Measurements from ENCODE around the gene ZCCHC14.

ZCCHC14 gene

DNA sequence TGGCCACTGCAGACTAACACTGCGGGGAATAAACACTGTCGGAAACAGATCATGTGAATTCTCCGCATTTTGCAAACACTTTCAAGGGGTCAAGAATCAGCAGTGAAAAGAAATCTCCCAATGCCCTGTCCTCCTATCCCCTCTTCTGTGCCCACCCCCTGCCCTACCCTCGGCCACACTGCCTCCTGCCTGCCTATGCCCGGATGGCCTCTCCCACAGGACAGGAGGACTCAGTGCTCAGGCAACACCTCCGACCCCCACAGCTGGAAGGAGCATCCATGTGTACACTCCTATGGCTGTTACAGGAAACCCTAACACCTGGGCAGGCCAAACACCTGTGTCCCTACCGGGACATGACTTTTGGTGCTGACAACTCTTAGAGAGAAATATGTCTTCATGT is 133.7 kb downstream of the ZCCHC14 start:
- TF ChIP-seq, protein P1, sequence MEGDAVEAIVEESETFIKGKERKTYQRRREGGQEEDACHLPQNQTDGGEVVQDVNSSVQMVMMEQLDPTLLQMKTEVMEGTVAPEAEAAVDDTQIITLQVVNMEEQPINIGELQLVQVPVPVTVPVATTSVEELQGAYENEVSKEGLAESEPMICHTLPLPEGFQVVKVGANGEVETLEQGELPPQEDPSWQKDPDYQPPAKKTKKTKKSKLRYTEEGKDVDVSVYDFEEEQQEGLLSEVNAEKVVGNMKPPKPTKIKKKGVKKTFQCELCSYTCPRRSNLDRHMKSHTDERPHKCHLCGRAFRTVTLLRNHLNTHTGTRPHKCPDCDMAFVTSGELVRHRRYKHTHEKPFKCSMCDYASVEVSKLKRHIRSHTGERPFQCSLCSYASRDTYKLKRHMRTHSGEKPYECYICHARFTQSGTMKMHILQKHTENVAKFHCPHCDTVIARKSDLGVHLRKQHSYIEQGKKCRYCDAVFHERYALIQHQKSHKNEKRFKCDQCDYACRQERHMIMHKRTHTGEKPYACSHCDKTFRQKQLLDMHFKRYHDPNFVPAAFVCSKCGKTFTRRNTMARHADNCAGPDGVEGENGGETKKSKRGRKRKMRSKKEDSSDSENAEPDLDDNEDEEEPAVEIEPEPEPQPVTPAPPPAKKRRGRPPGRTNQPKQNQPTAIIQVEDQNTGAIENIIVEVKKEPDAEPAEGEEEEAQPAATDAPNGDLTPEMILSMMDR (IDR thresholded peaks at IDR 0.05; ENCODE audit: control insufficient read depth, insufficient read depth, low read depth, low read length, missing control alignments), result no peak
- DNase-seq (ENCODE audit: low read depth), result no peak
- H3K4me3 ChIP-seq (ENCODE audit: control insufficient read depth, low read depth, low read length), result no peak overlapping the region

DNA sequence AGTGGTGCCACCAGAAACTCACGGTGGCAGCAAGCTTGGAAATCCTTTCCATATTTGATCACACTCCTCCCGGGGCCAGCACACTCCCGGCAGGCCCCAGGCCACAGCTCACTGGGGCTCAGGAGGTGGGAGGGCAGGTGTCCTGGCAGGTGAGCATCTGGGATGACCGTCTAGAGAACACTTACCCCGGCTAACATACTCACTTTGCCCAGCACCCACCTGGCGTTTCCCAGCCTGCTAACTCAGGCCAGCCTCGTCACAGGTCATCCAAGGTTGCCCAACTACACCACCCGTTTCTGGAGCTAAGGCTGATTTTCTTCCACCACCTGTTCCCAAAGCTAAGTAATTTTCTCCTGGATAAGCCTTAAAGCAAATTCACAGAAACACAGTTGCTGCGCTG is 134.1 kb downstream of the ZCCHC14 start:
- TF ChIP-seq, protein P1 (IDR thresholded peaks at IDR 0.05; ENCODE audit: control insufficient read depth, insufficient read depth, low read depth, low read length, missing control alignments), result no peak
- no peak for DNase-seq (ENCODE audit: low read depth)
- H3K4me3 ChIP-seq (ENCODE audit: control insufficient read depth, low read depth, low read length), result no peak overlapping the region

DNA sequence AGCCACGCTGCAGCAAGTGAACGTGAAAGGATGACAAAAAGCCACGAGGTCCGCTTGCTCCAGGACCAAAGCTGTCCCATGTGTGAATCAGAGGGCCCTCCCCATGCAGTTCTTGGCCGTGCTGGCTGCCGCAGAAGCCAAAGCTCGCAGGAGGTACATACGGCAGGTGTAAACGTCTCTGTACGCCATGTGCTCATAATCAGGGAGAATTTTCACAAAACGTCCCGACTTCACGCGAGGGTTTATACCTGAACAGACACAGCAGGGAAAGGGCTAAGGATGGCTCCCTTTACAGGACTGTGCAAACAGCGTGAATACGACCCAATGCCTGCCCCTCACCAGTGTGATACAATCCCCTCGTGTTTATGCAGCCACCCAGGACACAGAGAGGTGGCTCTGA is 134.6 kb downstream of the ZCCHC14 start:
- H3K4me3 ChIP-seq (ENCODE audit: control insufficient read depth, low read depth, low read length), result no peak overlapping the region
- DNase-seq (ENCODE audit: low read depth), result no peak
- TF ChIP-seq, protein P1 (IDR thresholded peaks at IDR 0.05; ENCODE audit: control insufficient read depth, insufficient read depth, low read depth, low read length, missing control alignments), result no peak

DNA sequence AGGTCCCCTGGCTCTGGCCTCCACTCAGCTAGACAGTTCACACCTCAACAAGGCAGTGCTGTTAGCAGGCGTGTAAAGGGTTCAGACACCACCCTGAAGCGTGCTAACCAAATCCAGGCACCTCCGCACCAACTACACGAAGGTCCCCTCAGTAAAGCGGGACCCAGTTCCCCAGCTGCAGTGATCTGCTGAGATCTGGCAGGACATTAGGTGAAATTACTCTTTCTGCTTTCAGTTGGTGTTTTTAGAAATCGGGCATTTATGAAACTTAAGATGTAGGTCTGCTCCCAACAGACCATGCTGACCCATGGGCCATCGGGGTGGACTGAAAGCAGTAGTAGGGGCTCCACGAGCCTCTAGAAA is 136.4 kb downstream of the ZCCHC14 start:
- TF ChIP-seq, protein P1 (IDR thresholded peaks at IDR 0.05; ENCODE audit: control insufficient read depth, insufficient read depth, low read depth, low read length, missing control alignments), result no peak
- no peak overlapping the region for H3K4me3 ChIP-seq (ENCODE audit: control insufficient read depth, low read depth, low read length)
- no peak for DNase-seq (ENCODE audit: low read depth)

Data from AG09309 (cell line).